ENCODE results near the gene RNF217.
"Not testable (repeated sequence)": the region's sequence is repeated elsewhere in the genome, so short reads cannot be mapped to it uniquely, and the experiment has no call there.

The RNF217 gene, protein sequence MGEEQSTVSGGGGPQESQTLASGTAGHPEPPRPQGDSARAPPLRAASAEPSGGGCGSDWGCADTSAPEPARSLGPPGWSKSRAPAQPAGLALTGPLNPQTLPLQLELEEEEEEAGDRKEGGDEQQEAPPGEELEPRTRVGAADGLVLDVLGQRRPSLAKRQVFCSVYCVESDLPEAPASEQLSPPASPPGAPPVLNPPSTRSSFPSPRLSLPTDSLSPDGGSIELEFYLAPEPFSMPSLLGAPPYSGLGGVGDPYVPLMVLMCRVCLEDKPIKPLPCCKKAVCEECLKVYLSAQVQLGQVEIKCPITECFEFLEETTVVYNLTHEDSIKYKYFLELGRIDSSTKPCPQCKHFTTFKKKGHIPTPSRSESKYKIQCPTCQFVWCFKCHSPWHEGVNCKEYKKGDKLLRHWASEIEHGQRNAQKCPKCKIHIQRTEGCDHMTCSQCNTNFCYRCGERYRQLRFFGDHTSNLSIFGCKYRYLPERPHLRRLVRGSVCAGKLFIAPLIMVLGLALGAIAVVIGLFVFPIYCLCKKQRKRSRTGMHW

DNA sequence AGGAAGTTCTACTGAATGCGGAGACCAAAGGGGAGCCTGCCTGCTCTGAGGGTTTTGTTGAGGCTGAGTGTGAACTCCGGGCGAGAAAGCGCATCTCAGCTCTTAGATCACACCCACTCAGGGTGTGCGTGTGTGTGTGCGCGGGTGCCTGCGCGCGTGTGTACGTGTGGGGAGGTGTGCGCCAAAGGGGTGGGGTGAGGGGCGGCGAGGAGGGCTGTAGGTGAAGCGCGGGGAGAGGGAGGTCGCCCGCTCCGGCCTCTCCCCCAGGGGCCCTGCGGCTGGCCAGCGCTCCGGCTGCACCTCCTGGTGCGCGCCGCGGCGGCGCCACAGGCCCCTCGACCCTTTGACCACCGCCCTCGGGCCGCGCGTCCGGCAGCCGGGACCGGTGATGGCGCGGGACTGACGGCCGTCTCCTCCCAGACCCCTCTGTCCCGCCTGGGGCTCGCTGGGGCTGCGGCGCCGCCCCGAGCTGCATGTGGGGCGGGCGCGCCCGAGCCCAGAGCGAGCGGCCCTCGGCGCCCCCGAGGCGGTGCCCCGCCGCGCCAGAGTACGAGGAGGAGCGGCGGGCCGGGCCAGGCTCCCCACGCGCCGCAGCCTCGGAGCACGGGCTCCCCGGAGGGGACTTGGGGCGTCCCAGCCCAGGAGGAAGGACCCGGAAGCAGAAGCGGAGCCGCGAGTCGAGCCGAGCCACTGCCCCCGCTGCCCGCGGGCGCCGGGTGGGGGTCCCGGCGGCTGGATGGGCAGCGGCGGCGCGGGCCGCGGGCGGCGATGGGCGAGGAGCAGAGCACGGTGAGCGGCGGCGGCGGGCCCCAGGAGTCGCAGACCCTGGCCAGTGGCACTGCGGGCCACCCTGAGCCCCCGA, at the start of gene RNF217:
Gene RNF217 (plus strand): TSS at position 661 of the 862 bp plus-strand sequence. CDS start 108 bp downstream, at position 769.
- DNase-seq, result no peak

GRCh38 chr6:124913056-124913455, 49.2 kb upstream of the RNF217 start:
- no peak for DNase-seq

DNA sequence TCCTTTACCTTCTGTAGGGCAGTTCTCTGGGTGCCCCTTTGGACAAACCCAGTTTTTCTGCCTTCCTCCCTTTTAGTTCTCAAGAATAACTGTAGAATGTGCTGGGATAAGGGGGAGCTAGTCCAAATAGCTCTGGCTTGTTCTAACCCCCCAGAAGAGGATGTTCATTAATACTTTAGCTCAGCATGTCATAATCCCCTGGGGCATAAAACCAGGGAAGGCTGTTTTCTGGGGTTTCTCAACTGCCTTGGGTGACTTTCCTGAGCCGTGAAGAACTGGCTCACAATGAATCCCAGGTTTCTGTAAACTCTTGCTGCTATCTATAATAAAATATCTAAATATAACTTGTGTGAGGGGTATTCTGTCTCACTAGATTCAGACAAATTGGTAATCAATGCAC, 44.5 kb upstream of the RNF217 start:
- no peak for DNase-seq

- DNase-seq, result not testable (repeated sequence)
These were observed 42.5 kb upstream of the RNF217 start for GRCh38 chr6:124919703-124920102.

- DNase-seq, result no peak
These were observed 37.9 kb upstream of the RNF217 start for GRCh38 chr6:124924333-124924759.

GRCh38 chr6:124926435-124926834, 35.8 kb upstream of the RNF217 start:
- no peak for DNase-seq

- DNase-seq, result no peak
These were observed 34.4 kb upstream of the RNF217 start for GRCh38 chr6:124927806-124928205.

- no peak for DNase-seq
These were observed 33.4 kb upstream of the RNF217 start for GRCh38 chr6:124928851-124929250.

- DNase-seq, result no peak
These were observed 24.6 kb upstream of the RNF217 start for GRCh38 chr6:124937645-124938044.

- DNase-seq, result no peak
These were observed 21.0 kb upstream of the RNF217 start for GRCh38 chr6:124941259-124941658.

DNA sequence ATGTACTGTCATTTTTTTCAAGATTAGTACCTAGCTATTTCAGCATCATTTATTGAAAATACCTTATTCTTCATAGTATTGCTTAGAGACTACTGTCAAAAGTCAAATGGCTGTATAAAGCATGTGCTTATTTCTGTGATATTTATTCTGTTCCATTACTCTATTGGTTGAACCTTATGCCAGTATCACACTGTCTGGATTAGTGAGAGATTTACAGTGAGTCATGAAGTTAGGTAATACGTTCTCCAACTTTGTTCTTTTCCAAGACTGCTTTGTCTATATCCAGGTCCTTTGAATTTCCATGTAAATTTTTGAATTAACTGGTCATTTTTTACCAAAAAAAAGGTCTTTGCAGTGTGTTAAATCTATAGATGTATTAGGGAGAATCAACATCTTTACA, 18.6 kb upstream of the RNF217 start:
- DNase-seq, result no peak

DNA sequence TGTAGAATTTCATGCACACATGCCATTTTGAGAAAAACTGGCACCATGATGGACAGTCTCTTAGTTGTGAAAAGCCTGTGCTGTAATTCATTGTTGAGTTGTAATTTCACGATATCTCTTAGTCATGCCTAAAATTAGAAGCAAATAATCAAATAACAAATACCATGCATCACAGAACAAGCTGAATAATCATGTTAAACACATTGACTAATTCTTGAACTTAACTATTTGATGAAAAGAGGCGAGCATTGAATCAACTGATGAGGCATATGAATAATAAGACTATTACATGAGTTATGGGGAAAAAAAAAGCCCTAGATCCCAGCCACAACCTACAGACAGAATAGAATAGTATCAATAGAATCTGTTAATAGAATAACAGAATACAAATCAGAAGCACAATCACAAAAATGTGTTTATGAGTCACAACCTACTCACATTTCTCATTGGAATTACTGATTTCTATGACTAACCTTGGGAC, 14.2 kb upstream of the RNF217 start:
- no peak for DNase-seq

- DNase-seq, result no peak
These were observed 12.5 kb upstream of the RNF217 start for GRCh38 chr6:124949706-124950105.

DNA sequence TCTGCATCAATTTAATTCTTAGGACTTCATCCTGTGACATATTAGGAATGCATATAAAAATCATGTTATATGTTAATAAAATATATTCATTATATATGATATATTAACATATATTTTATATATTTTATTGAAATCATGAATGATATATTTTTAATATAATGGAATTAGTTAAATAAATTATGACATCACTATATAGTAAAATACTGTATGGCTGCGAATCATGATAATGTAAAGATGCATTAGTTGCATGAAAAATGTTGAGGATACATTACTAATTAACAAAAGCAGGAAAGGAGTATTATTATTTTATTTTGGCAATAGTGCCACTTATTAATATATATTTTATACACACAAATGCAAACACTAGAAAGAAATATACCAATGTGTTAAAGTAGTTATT, 8.4 kb upstream of the RNF217 start:
- no peak for DNase-seq

- DNase-seq, result no peak
These were observed 7.0 kb upstream of the RNF217 start for GRCh38 chr6:124955108-124955856.

GRCh38 chr6:124956018-124956417, 6.2 kb upstream of the RNF217 start:
- no peak for DNase-seq

DNA sequence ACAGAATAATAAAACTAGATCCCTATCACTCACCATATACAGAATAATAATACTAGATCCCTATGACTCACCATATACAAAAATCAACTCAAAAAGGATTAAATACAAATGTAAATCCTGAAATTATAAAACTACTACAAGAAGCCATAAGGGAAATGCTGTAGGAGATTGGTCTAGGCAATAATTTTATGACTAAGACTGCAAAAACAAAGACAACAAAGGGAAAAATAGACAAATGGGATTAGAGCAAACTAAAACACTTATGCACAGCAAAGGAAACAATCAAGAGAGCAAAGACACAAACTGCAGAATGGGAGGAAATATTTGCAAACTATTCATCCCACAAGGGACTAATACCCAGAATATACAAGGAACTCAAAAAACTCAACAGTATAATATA, 4.1 kb upstream of the RNF217 start:
- DNase-seq, result no peak

DNA sequence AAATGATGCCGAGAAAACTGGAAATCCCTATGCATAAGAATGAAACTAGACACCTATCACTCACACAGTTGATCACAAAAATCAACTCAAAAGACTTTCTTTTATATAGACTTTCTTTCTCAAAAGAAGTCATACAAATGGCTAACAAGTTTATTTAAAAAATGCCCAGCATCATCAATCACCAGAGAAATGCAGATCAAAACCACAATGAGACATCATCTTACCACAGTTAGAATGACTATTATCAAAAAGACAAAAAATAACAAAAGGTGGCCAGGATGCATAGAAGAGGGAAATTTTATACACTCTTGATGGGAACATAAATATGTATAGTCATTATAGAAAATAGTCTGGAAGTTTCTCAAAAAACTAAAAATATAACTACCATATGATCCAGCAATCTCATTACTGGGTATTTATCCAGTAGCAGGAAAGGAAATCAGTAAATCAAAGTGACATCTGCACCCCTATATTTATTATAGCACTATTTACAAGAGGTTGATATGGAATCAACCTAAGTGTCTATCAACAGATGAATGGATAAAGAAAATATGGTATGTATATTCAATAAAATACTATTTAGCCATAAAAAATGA, 3.4 kb upstream of the RNF217 start:
- DNase-seq, result no peak

GRCh38 chr6:124960757-124961463, 1.3 kb upstream of the RNF217 start:
- DNase-seq, result no peak

- DNase-seq, result no peak
These were observed 817 bp upstream of the RNF217 start for GRCh38 chr6:124961464-124961776.

GRCh38 chr6:124962639-124963415, 590 bp downstream of the RNF217 start:
- DNase-seq, result no peak
